Psoas muscle (tissue), 8 donors: Measurements from ENCODE around the gene DDI2. TPM values are rescaled to one million over a fixed set of nuclear protein-coding genes. Genes with fewer than 3 reads are reported as not detected.
A peak's percentile ranks its signal among the peaks of the same experiment; 100 is the strongest.
"Not testable (repeated sequence)": the region's sequence is repeated elsewhere in the genome, so short reads cannot be mapped to it uniquely, and the experiment has no call there.

Source experiments
- ATAC-seq, 4 donors: fragments of 200-7000 bp; cut with Tn5 transposase; one replicate each; pipeline ENCODE4 v1.9.1; 2020; ENCODE audit warnings: moderate library complexity in 3 of 4, mild to moderate bottlenecking in 2 of 4
- DNase-seq, 2 donors: peaks; one replicate each; pipeline ENCODE4 v3.0.0-alpha.2; 2020
- H3K27ac ChIP-seq: fragments of 200-600 bp; one replicate; pipeline ENCODE4 v1.8.0; 2022
- H3K27me3 ChIP-seq, 3 donors: fragments of 200-600 bp in 1 of 3; one replicate each; pipeline versions ENCODE4 v1.6.1 to v1.8.0; 2013 to 2022; ENCODE audit warnings: low read length in 2 of 3, mild to moderate bottlenecking in 2 of 3, moderate library complexity in 1 of 3; ENCODE audit not compliant: insufficient read depth in 3 of 3
- H3K36me3 ChIP-seq, 2 donors: fragments of 200-600 bp in 1 of 2; one replicate each; pipeline versions ENCODE4 v1.6.1 to v1.8.0; 2013 to 2022; ENCODE audit warnings: low read depth in 1 of 2, mild to moderate bottlenecking in 1 of 2, moderate library complexity in 1 of 2; ENCODE audit not compliant: insufficient read depth in 1 of 2
- H3K4me1 ChIP-seq: fragments of 200-600 bp; one replicate; pipeline ENCODE4 v1.8.0; 2022
- H3K4me3 ChIP-seq: fragments of 200-600 bp; one replicate; pipeline ENCODE4 v1.8.0; 2022; ENCODE audit warnings: mild to moderate bottlenecking
- H3K9me3 ChIP-seq: fragments of 200-600 bp; one replicate; pipeline ENCODE4 v1.8.0; 2022
- WGBS, 3 donors: extraction: QIAGEN DNeasy Blood & Tissue Kit; methylation state at CpG; one replicate each; pipeline versions ENCODE4 v1.1.6 to v1.1.7; 2013; 5-methylcytosine and 5-hydroxymethylcytosine counted together
- intact Hi-C, 2 donors: fragments of 100-400 bp; cut with DNase I; formaldehyde crosslinking; loops; one replicate each; pipeline versions ENCODE4 v1.11.0 to v1.14.2; 2022
- polyA plus RNA-seq, 3 donors: library from polyadenylated mRNA; stranded (reverse); fragments of 200-250 nt; gene quantifications; one replicate each; pipeline ENCODE4 v1.2.3, GENCODE V29; 2013
- total RNA-seq, 4 donors: library from RNA; stranded (reverse); fragmentation: NEBNext Ultra II Directional in 2 of 4; extraction: Animal tissue kit (Norgen Biotek cat#: 25700) in 2 of 4; gene quantifications; one replicate each; pipeline versions ENCODE4 v1.2.1 to v1.2.4, GENCODE V29; 2021 to 2023
- TF ChIP-seq, protein P1 (sequence below): fragments of 200-600 bp; IDR thresholded peaks from one replicate; pipeline ENCODE4 v1.8.0; 2022; ENCODE audit warnings: antibody characterized with exemption
- donor health status: healthy with polysubstance abuse.
- donor health status: DM: no; HTN: no; CAD: no; lungs with moderate emphysema.
- donor health status: Bipolar disorder and iron deficiency.
- donor health status: healthy.
- donor health status: DM: yes; HTN: yes; CAD: no.
- donor health status: DM: no; HTN: no; CAD: no.
- donor health status: DM: no; HTN: no; CAD: no.
- donor health status: DM: yes; HTN: yes; CAD: no.

Gene DDI2
- total and polyA plus RNA-seq, 7 donors = 4.8 to 80.2 (median 35.4) TPM

DNA sequence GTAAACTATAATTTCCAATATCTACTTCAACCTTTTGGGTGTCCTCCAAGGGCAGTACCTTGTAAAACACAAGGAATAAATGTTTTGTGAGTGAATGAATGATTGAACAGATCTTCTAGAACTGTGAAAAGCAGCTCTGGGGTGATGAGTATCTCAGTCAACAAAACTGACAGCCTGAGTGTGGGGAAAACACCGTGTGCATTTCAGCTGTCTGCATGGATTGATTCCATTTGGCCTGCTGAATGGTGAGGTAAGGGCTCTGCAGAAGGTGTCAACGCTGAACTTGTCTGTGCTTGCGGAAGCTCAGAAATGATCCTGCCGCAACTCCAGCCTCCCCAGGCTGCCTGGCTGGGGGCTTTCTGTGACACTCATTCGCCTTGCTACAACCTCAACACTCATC is 25.0 kb upstream of the DDI2 start:
- DNase-seq (no peak), ATAC-seq (peak; percentile 83 to 92 (median 88))
- Histone ChIP-seq H3K27ac (peak overlapping the region; percentile 89), H3K4me1 (peaks cover 17% of the 10 kb centered on the region), H3K4me3 (no peak overlapping the region), H3K36me3 (no peaks in the 10 kb centered on the region), H3K27me3 (no peaks in the 10 kb centered on the region), H3K9me3 (no peaks in the 10 kb centered on the region)
- 29 to 45% (median 29%) methylated on average over 5 of the region's 5 CpGs for WGBS, 3 donors
- TF ChIP-seq, protein P1, sequence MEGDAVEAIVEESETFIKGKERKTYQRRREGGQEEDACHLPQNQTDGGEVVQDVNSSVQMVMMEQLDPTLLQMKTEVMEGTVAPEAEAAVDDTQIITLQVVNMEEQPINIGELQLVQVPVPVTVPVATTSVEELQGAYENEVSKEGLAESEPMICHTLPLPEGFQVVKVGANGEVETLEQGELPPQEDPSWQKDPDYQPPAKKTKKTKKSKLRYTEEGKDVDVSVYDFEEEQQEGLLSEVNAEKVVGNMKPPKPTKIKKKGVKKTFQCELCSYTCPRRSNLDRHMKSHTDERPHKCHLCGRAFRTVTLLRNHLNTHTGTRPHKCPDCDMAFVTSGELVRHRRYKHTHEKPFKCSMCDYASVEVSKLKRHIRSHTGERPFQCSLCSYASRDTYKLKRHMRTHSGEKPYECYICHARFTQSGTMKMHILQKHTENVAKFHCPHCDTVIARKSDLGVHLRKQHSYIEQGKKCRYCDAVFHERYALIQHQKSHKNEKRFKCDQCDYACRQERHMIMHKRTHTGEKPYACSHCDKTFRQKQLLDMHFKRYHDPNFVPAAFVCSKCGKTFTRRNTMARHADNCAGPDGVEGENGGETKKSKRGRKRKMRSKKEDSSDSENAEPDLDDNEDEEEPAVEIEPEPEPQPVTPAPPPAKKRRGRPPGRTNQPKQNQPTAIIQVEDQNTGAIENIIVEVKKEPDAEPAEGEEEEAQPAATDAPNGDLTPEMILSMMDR = no peak
- intact Hi-C loops = loop anchor here in 1 of 2 donors (5.0 kb wide), 1 partner anchor 120 kb away; no protein-coding TSS in a partner anchor

- H3K27me3 ChIP-seq = no peaks in the 10 kb centered on the region
- H3K4me3 ChIP-seq = no peak overlapping the region
- H3K9me3 ChIP-seq = no peaks in the 10 kb centered on the region
- TF ChIP-seq, protein P1 = no peak
- 78 to 93% (median 81%) methylated on average over 5 of the region's 5 CpGs for WGBS, 3 donors
- H3K36me3 ChIP-seq = no peaks in the 10 kb centered on the region
- intact Hi-C loops = no loop called here
- ATAC-seq (peak in 1 of 4 donors; percentile 22), DNase-seq (no peak)
- H3K4me1 ChIP-seq = peaks cover 29% of the 10 kb centered on the region
- peak overlapping the region; percentile 89 for H3K27ac ChIP-seq
Observed at GRCh38 chr1:15595809-15596617, 21.2 kb upstream of the DDI2 start.

- TF ChIP-seq, protein P1 = no peak
- ATAC-seq (peak; percentile 42 to 68 (median 46)), DNase-seq (no peak)
- peak overlapping the region; percentile 89 for H3K27ac ChIP-seq
- H3K4me3 ChIP-seq = peak overlapping the region; percentile 27
- H3K27me3 ChIP-seq = no peaks in the 10 kb centered on the region
- H3K36me3 ChIP-seq = no peaks in the 10 kb centered on the region
- 7 to 11% (median 10%) methylated on average over 2 of the region's 2 CpGs for WGBS, 3 donors
- no peaks in the 10 kb centered on the region for H3K9me3 ChIP-seq
- intact Hi-C loops = no loop called here
- H3K4me1 ChIP-seq = peaks cover 21% of the 10 kb centered on the region
Observed at GRCh38 chr1:15598436-15598835, 18.8 kb upstream of the DDI2 start.

DNA sequence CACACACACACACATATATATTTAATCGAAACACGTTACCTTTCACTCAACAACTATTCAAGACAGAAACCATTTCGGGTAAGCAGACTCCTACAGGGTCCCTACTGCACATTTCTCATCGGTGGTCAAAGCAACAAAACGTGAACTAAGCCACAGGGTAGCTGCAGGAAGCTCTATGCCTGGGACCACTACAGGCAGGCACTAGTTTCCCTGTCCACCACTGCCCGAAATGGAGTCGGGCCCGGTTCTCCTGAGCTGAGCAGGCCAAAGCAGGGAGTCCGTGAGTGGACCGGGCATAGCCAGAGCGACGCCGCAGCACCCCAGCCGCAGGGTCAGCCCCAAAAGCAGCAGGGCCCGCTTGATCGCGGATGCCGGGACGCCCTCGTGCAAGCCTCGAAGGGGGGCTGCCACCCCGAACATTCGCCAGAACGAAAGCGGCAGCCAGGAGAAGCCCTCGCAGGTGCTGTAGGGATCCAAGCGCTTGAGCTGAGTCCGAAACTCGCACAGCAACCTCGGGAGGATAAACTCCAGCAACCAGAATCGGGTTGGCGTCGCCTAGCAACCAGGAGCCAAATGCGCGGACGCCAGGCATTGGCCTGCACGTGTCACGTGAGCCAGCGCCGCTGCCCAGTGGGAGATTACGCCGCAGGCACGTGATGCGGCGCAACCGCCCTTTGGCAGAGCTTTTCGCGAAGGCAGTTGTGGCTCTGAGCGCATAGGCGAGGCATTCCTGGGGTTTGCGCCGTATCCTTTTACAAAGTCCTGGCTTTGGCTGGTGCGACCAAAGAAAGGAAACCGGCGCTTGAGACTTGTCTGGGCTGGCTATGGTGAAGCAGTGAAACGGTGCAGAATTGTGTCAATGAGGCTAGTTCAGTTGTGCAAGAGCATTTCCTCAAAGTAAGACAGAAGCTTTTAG is 13.9 kb upstream of the DDI2 start:
- H3K4me1 ChIP-seq = peaks cover 4% of the 10 kb centered on the region
- intact Hi-C loops = loop anchor here in 1 of 2 donors (1.0 kb wide), 1 partner anchor 14 kb away; the partner anchor contains the start of gene DDI2
- H3K27ac ChIP-seq = peak overlapping the region; percentile 89
- no peaks in the 10 kb centered on the region for H3K9me3 ChIP-seq
- no peaks in the 10 kb centered on the region for H3K27me3 ChIP-seq
- ATAC-seq (peak; percentile 94 to 99 (median 98)), DNase-seq (peak; percentile 98 to 99)
- H3K36me3 ChIP-seq = no peaks in the 10 kb centered on the region
- H3K4me3 ChIP-seq = peak overlapping the region; percentile 86
- TF ChIP-seq, protein P1 = no peak
- WGBS, 3 donors = 1% methylated on average over 56 of the region's 56 CpGs

DNA sequence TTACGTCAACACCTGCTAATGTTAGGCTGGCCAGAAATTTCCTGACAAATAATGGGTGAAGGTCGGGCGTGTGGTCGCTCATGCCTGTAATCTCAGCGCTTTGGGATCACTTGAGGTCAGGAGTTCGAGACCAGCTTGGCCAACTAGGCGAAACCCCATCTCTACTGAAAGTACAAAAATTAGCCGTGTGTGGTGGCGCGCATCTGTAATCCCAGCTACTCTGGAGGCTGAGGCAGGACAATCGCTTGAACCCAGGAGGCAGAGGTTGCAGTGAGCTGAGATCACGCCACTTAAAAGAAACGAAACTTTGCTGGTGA is 13.3 kb upstream of the DDI2 start:
- intact Hi-C loops = loop anchor here in 1 of 2 donors (1.0 kb wide), 1 partner anchor 13 kb away; the partner anchor contains the start of gene DDI2
- not testable (repeated sequence) for ATAC-seq, H3K36me3 ChIP-seq, H3K27me3 ChIP-seq, H3K9me3 ChIP-seq, DNase-seq, H3K4me1 ChIP-seq
- H3K4me3 ChIP-seq = peak overlapping the region; percentile 86
- peak overlapping the region; percentile 89 for H3K27ac ChIP-seq
- WGBS, 3 donors = 42 to 56% (median 49%) methylated on average over 13 of the region's 13 CpGs

- intact Hi-C loops, DNase-seq, ATAC-seq, H3K4me1 ChIP-seq, H3K4me3 ChIP-seq, H3K9me3 ChIP-seq, H3K36me3 ChIP-seq, H3K27me3 ChIP-seq: not testable (repeated sequence)
- WGBS, 3 donors = 93 to 97% (median 96%) methylated on average over 20 to 21 of the region's 21 CpGs
- H3K27ac ChIP-seq = peak overlapping the region; percentile 89
Observed at GRCh38 chr1:15604400-15604799, 12.9 kb upstream of the DDI2 start.
